HG03060 (cell line): ENCODE data around the gene KMT2D.
"Not testable (repeated sequence)": the region's sequence is repeated elsewhere in the genome, so short reads cannot be mapped to it uniquely, and the experiment has no call there.

ENCODE experiments used
- ATAC-seq: cut with Tn5 transposase; IDR thresholded peaks from one replicate; pipeline ENCODE4 v1.9.1; 2021; ENCODE audit warnings: low read depth, moderate number of reproducible peaks; ENCODE audit not compliant: unreplicated experiment

Gene KMT2D

GRCh38 chr12:49089821-49090773, 29.5 kb upstream of the KMT2D start:
- no peak for ATAC-seq

- no peak for ATAC-seq
Measured at GRCh38 chr12:49088932-49089330, 28.3 kb upstream of the KMT2D start.

DNA sequence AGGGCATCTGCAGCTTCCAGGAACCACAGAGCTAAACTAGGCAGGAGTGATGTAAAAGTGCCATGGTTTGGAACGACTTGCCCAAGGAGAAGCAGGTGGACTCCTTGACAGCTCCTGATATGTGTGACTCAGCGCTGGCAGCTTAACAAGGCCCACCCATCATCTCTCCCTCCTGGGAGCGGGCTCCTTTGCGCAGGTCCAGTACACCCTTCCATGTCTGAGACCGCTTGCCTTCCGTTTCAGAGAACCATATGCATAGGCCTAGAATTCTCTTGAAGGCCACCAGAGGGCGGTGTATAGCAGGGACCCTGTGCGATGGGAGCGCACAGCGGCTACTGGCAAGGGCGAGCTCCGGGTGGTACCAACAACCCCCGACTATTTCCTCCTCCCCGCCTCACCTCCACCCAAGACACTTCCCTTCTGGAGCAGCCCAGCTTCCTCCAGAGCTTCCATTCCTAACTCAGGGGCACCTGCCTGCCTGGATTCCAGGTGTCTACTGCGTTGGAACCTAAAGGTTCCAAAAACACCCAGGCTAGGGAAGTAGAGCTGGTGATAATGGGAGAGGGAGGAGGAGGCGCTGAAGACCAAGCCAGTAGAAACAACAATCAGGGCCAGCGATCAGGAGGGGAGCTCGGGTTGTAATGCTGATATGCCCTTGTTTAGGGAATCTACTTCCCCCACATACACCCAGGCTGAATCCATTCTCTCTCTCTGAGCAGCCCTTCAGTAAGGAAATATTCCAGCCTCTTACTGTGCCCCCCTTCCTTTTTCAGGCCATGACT, 27.7 kb upstream of the KMT2D start:
- ATAC-seq = no peak

GRCh38 chr12:49086116-49086515, 25.5 kb upstream of the KMT2D start:
- ATAC-seq = no peak

- no peak for ATAC-seq
Measured at GRCh38 chr12:49084438-49084837, 23.8 kb upstream of the KMT2D start.

GRCh38 chr12:49079793-49080192, 19.2 kb upstream of the KMT2D start:
- no peak for ATAC-seq

- no peak for ATAC-seq
Measured at GRCh38 chr12:49070971-49071370, 10.4 kb upstream of the KMT2D start.

DNA sequence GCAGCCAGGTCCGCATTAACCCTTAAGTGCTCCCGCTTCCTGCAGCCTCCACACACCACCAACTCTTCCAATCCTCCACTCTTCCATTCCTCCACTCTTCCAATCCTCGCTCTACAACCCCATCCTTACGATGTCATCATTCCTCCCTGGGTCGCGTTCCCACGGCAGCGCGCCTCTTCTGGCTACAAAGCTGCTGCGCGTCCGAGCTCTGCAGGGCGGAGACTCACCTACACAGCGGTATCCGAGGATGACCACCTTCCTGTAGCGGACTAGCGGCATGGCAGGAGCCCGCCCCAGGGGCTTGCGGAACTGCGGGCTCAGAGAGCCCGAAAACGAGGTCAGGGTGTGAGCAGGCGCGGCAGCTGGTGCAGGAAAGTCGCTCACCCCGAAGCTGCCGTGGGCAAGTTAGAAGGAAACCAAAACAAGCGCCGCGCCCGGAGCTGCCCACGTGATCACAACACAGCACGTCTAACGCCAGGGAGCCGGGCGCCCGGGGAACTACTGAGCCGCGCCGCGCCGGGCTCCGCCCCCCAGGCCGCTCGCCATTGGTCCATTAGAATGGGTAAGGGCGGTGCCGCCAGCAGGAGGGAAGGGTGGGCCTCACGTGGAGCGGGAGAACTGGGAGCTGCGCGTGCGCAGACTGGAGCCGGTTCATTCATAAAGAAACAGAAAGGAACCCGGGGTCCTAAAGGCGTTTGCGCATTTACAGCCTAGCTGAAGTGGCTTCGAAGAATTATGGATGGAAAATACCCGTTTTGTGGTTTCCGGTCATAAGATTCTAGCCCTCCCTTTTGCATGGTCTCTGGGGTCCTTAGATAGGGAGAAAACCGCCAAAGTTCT, 9.1 kb upstream of the KMT2D start, which contains the start of gene RHEBL1:
RHEBL1 (minus strand) TSS at position 473 of the 840 bp plus-strand sequence; CDS start at position 279, 194 bp downstream.
- ATAC-seq = peak; percentile 87

GRCh38 chr12:49068879-49069506, 8.4 kb upstream of the KMT2D start:
- no peak for ATAC-seq

- ATAC-seq = no peak
Measured at GRCh38 chr12:49066120-49066519, 5.5 kb upstream of the KMT2D start.

DNA sequence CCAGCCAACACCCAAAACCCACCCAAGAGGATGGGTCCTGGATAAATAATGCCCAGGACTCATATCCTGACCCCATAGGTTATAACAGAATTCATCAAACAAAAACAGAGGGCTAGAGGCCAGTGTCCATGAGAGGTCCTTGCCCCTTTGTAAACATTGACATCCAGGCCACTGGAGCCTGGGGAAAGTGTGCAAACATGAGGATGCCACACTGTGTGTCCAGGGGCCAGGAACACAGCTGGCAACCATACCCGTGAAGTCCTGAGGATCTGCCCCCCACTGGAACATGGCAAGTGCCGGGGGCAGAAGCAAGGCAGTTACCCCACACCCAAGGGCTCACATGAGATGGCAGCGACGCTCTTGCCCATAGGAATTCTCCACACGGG, 4.2 kb upstream of the KMT2D start:
- no peak for ATAC-seq

GRCh38 chr12:49061916-49062315, 1.3 kb upstream of the KMT2D start:
- ATAC-seq = not testable (repeated sequence)

DNA sequence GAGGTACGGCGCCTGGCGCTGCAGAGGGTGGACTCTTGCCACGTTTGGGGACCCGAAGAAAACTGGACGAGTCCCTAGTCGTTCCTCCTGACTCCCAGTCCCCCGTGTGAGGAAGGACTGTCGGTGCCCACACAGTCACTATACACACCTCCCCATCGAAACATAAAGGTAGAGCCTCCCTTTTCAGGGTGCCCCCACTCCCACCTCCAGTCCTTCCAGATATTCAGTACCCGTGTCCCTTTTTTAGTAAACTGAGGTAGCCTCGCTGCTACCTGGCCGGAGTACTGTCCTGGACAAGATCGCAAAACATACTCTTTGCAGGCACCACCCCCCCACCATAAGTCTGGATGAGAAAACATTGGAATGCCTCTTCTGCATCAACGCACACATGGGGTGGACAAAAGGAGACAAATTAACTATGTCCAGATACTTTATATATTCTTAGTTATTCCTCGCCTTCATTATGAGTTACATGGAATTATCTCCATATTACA, 610 bp upstream of the KMT2D start:
- ATAC-seq = no peak

DNA sequence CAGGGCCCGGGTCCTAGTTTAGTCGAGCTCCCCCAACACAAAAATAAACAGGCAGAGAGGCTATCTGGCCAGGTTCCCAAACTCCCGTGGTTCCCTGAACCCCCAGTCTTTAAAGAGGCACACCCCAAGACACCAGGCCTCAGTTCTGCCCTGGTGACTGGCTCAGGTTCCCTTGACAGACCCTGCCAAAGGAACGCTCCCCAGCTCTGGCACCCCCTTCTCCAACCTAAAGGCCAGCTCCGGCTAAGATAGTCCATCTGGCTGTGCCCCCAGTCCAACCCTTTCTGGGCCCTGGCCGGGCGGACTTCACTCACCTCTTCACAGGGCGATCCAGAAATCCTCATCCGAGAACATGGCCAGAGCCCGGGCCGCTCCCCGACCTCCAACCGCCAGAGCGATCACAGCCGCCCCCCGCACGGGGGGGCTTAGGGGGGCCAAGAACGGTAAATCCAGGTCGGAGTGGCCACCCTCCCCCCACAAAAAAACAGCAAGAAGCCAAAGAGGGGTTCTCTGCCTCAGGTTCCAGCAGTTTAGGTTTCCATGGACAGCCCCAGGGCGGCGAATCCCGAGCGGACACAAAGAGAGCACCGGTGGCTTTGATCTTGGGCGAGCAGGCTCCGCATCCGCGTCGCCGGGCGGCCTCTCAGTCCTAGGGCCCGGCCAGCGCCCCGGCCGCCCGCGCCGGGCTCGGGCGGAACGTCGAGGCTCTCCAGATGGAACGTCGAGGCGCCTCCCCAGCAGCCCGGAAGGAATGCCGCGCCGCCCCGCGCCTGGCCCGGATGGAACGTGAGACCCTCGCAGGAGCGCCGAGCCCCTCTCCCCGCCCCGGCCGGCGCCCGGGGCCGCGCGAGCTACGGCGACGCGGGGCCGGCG, 1.1 kb downstream of the KMT2D start:
- no peak for ATAC-seq

- ATAC-seq = no peak
Measured at GRCh38 chr12:49059045-49059298, 1.6 kb downstream of the KMT2D start.

GRCh38 chr12:49058366-49059044, 2.1 kb downstream of the KMT2D start:
- ATAC-seq = no peak

- no peak for ATAC-seq
Measured at GRCh38 chr12:49057888-49058287, 2.7 kb downstream of the KMT2D start.

GRCh38 chr12:49055978-49056754, 4.4 kb downstream of the KMT2D start:
- ATAC-seq = peak; percentile 56
